ENCODE measurements around the gene INSM1.

GRCh38 chr20:20363434-20363798 lies 4.5 kb upstream of the INSM1 start:
- TF ChIP-seq CTCF (IDR thresholded peaks at IDR 0.05; ENCODE audit: low read depth, low read length): no peak
- no peak for TF ChIP-seq EZH2phosphoT487 (IDR thresholded peaks at IDR 0.05; ENCODE audit: low read depth)
